OCI-LY7 (cell line): Measurements from ENCODE around the gene TMEM179B.

Experiments used
- EZH2phosphoT487 ChIP-seq: fragments of 200-600 bp; sonication (generic); IDR thresholded peaks from 2 replicates; pipeline ENCODE4 v1.6.1; 2018; ENCODE audit warnings: low read depth, borderline replicate concordance, mild to moderate bottlenecking, mixed run types, antibody characterized with exemption, low read length, moderate library complexity, mixed read lengths
- TF ChIP-seq, protein P1 (sequence below): fragments of 200-600 bp; sonication (generic); conservative IDR thresholded peaks from 2 replicates; pipeline ENCODE4 v1.5.1; 2014; ENCODE audit warnings: mild to moderate bottlenecking, antibody characterized with exemption, low read length, moderate library complexity, mixed read lengths

- TF ChIP-seq, protein P1, sequence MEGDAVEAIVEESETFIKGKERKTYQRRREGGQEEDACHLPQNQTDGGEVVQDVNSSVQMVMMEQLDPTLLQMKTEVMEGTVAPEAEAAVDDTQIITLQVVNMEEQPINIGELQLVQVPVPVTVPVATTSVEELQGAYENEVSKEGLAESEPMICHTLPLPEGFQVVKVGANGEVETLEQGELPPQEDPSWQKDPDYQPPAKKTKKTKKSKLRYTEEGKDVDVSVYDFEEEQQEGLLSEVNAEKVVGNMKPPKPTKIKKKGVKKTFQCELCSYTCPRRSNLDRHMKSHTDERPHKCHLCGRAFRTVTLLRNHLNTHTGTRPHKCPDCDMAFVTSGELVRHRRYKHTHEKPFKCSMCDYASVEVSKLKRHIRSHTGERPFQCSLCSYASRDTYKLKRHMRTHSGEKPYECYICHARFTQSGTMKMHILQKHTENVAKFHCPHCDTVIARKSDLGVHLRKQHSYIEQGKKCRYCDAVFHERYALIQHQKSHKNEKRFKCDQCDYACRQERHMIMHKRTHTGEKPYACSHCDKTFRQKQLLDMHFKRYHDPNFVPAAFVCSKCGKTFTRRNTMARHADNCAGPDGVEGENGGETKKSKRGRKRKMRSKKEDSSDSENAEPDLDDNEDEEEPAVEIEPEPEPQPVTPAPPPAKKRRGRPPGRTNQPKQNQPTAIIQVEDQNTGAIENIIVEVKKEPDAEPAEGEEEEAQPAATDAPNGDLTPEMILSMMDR, result no peak
- no peak for TF ChIP-seq EZH2phosphoT487
These were observed 29.1 kb upstream of the TMEM179B start for GRCh38 chr11:62757846-62758788.
